HUDEP-2 (cell line): ENCODE results near the gene HS2ST1.
"Not testable (repeated sequence)": the region's sequence is repeated elsewhere in the genome, so short reads cannot be mapped to it uniquely, and the experiment has no call there.

Experiments used
- DNase-seq, 76 experiments: peaks; one replicate each; lab custom pipeline; 2025; ENCODE audit not compliant: unreplicated experiment in 76 of 76; lab: John Stamatoyannopoulos, UW

Gene HS2ST1

GRCh38 chr1:87053446-87053845 lies 139.0 kb downstream of the HS2ST1 start:
- no peak for DNase-seq

GRCh38 chr1:87056974-87057373 lies 142.5 kb downstream of the HS2ST1 start:
- DNase-seq: no peak

- no peak for DNase-seq
Observed at GRCh38 chr1:87058343-87058649, 143.9 kb downstream of the HS2ST1 start.

GRCh38 chr1:87061742-87062156 lies 147.3 kb downstream of the HS2ST1 start:
- no peak for DNase-seq

- DNase-seq: no peak
Observed at GRCh38 chr1:87062687-87063086, 148.3 kb downstream of the HS2ST1 start.

- no peak for DNase-seq
Observed at GRCh38 chr1:87064309-87064708, 149.9 kb downstream of the HS2ST1 start.

GRCh38 chr1:87064986-87065385 lies 150.6 kb downstream of the HS2ST1 start:
- DNase-seq: no peak

- DNase-seq: not testable (repeated sequence)
Observed at GRCh38 chr1:87066708-87067107, 152.3 kb downstream of the HS2ST1 start.

GRCh38 chr1:87072411-87072810 lies 158.0 kb downstream of the HS2ST1 start:
- no peak for DNase-seq

GRCh38 chr1:87072904-87073303 lies 158.5 kb downstream of the HS2ST1 start:
- DNase-seq: no peak

GRCh38 chr1:87074001-87074795 lies 159.8 kb downstream of the HS2ST1 start:
- no peak for DNase-seq

- DNase-seq: no peak
Observed at GRCh38 chr1:87077959-87078639, 163.7 kb downstream of the HS2ST1 start.

GRCh38 chr1:87084244-87084836 lies 169.9 kb downstream of the HS2ST1 start:
- peak in 10 of 76 experiments; percentile 2 to 21 (median 8) for DNase-seq

- no peak for DNase-seq
Observed at GRCh38 chr1:87086120-87086519, 171.7 kb downstream of the HS2ST1 start.

- DNase-seq: no peak
Observed at GRCh38 chr1:87089070-87089736, 174.8 kb downstream of the HS2ST1 start.

- DNase-seq: no peak
Observed at GRCh38 chr1:87089823-87090222, 175.4 kb downstream of the HS2ST1 start.

- no peak for DNase-seq
Observed at GRCh38 chr1:87091425-87091824, 177.0 kb downstream of the HS2ST1 start.

- no peak for DNase-seq
Observed at GRCh38 chr1:87092846-87093245, 178.4 kb downstream of the HS2ST1 start.

GRCh38 chr1:87093286-87093685 lies 178.9 kb downstream of the HS2ST1 start:
- DNase-seq: no peak

GRCh38 chr1:87094238-87094637 lies 179.8 kb downstream of the HS2ST1 start:
- no peak for DNase-seq

GRCh38 chr1:87100271-87100670 lies 185.8 kb downstream of the HS2ST1 start:
- DNase-seq: no peak
